ENCODE data around the gene CD48. TPM values are rescaled to one million over a fixed set of nuclear protein-coding genes. Genes with fewer than 3 reads are reported as not detected.

The CD48 gene
- total and polyA plus RNA-seq, 3 experiments from 2014 or later: 224 to 250 (median 234) TPM

GRCh38 chr1:160637821-160638539, 73.6 kb downstream of the CD48 start:
- Histone ChIP-seq H3K27ac (ENCODE audit: low read depth, low read length) (peak overlapping the region; percentile 22), H3K4me3 (ENCODE audit: low read length) (peak overlapping the region; percentile 49), H3K9me3 (ENCODE audit: low read length) (no peaks in the 10 kb centered on the region), H3K4me1 (ENCODE audit: insufficient read depth, low read length) (peaks cover 98% of the 10 kb centered on the region), H3K36me3 (ENCODE audit: insufficient read depth, low read length) (peaks cover 25% of the 10 kb centered on the region), H3K27me3 (ENCODE audit: insufficient read depth, low read length, poor library complexity, severe bottlenecking) (no peaks in the 10 kb centered on the region)
- H3K27ac Mint-ChIP-seq: peak overlapping the region; percentile 90 to 97 (median 96)
- H3K36me3 Mint-ChIP-seq: peaks cover 25 to 53% (median 32%) of the 10 kb centered on the region in 3 donors
- peak overlapping the region; percentile 74 to 90 (median 84) for H3K4me3 Mint-ChIP-seq
- H3K4me1 Mint-ChIP-seq: peaks cover 94 to 99% (median 97%) of the 10 kb centered on the region in 3 donors
- CTCF ChIA-PET: interaction anchor here (1.2 kb wide), 1 partner anchor 60 kb away, joined by 3 read pairs; no protein-coding TSS in a partner anchor
- POLR2A ChIA-PET: interaction anchor here (0.7 to 1.7 kb wide), 4 partner anchors 9 to 93 kb away, joined by 3 to 7 read pairs (median 3); no protein-coding TSS in a partner anchor
- H3K27me3 Mint-ChIP-seq: peaks cover 0 to 1% of the 10 kb centered on the region in 2 donors
- DNase-seq: peak; percentile 27 to 85 (median 79)
- H3K9me3 Mint-ChIP-seq: no peaks in the 10 kb centered on the region

- peak overlapping the region; percentile 49 for H3K4me3 ChIP-seq (ENCODE audit: low read length)
- DNase-seq: no peak
- no peaks in the 10 kb centered on the region for H3K9me3 ChIP-seq (ENCODE audit: low read length)
- Mint-ChIP-seq H3K9me3 (no peaks in the 10 kb centered on the region), H3K36me3 (peaks cover 27 to 59% (median 31%) of the 10 kb centered on the region in 3 donors), H3K27ac (peak overlapping the region; percentile 65 to 97 (median 96)), H3K4me3 (peak overlapping the region; percentile 74 to 90 (median 84)), H3K4me1 (peaks cover 93 to 99% (median 97%) of the 10 kb centered on the region in 3 donors), H3K27me3 (peaks cover 0 to 1% of the 10 kb centered on the region in 2 donors)
- CTCF ChIA-PET: interaction anchor here (1.2 kb wide), 1 partner anchor 59 kb away, joined by 3 read pairs; no protein-coding TSS in a partner anchor
- H3K4me1 ChIP-seq (ENCODE audit: insufficient read depth, low read length): peaks cover 98% of the 10 kb centered on the region
- POLR2A ChIA-PET: interaction anchor here (0.9 to 1.7 kb wide), 2 partner anchors 8 to 21 kb away, joined by 3 read pairs; no protein-coding TSS in a partner anchor
- H3K36me3 ChIP-seq (ENCODE audit: insufficient read depth, low read length): peaks cover 25% of the 10 kb centered on the region
- H3K27ac ChIP-seq (ENCODE audit: low read depth, low read length): no peak overlapping the region
- no peaks in the 10 kb centered on the region for H3K27me3 ChIP-seq (ENCODE audit: insufficient read depth, low read length, poor library complexity, severe bottlenecking)
Measured at GRCh38 chr1:160637065-160637464, 74.6 kb downstream of the CD48 start.

GRCh38 chr1:160636547-160636946, 75.1 kb downstream of the CD48 start:
- H3K4me3 ChIP-seq (ENCODE audit: low read length): no peak overlapping the region
- ChIA-PET POLR2A (interaction anchor here (0.9 kb wide), 1 partner anchor 9 kb away, joined by 3 read pairs; no protein-coding TSS in a partner anchor), CTCF (no interaction called here)
- no peaks in the 10 kb centered on the region for H3K9me3 Mint-ChIP-seq
- peaks cover 98% of the 10 kb centered on the region for H3K4me1 ChIP-seq (ENCODE audit: insufficient read depth, low read length)
- H3K27ac Mint-ChIP-seq: peak overlapping the region in 7 of 8 donors; percentile 65 to 97 (median 96)
- no peak overlapping the region for H3K27ac ChIP-seq (ENCODE audit: low read depth, low read length)
- peak overlapping the region; percentile 74 to 87 (median 82) for H3K4me3 Mint-ChIP-seq
- no peaks in the 10 kb centered on the region for H3K27me3 ChIP-seq (ENCODE audit: insufficient read depth, low read length, poor library complexity, severe bottlenecking)
- no peaks in the 10 kb centered on the region for H3K9me3 ChIP-seq (ENCODE audit: low read length)
- peaks cover 0 to 1% of the 10 kb centered on the region in 2 donors for H3K27me3 Mint-ChIP-seq
- no peak for DNase-seq
- peaks cover 31 to 64% (median 33%) of the 10 kb centered on the region in 3 donors for H3K36me3 Mint-ChIP-seq
- H3K4me1 Mint-ChIP-seq: peaks cover 93 to 99% (median 97%) of the 10 kb centered on the region in 3 donors
- peaks cover 25% of the 10 kb centered on the region for H3K36me3 ChIP-seq (ENCODE audit: insufficient read depth, low read length)

- peaks cover 98% of the 10 kb centered on the region for H3K4me1 ChIP-seq (ENCODE audit: insufficient read depth, low read length)
- no peaks in the 10 kb centered on the region for H3K9me3 Mint-ChIP-seq
- H3K27me3 Mint-ChIP-seq: peaks cover 0 to 1% of the 10 kb centered on the region in 2 donors
- no peaks in the 10 kb centered on the region for H3K9me3 ChIP-seq (ENCODE audit: low read length)
- H3K4me3 Mint-ChIP-seq: peak overlapping the region in 6 of 7 donors; percentile 2 to 87 (median 62)
- DNase-seq: no peak
- ChIA-PET POLR2A (interaction anchor here (0.6 to 0.7 kb wide), 2 partner anchors 92 to 122 kb away, joined by 3 to 4 read pairs; no protein-coding TSS in a partner anchor), CTCF (interaction anchor here (1.7 kb wide), 1 partner anchor 13 kb away, joined by 3 read pairs; no protein-coding TSS in a partner anchor)
- H3K27ac Mint-ChIP-seq: peak overlapping the region in 7 of 8 donors; percentile 20 to 97 (median 96)
- H3K4me3 ChIP-seq (ENCODE audit: low read length): peak overlapping the region; percentile 17
- no peak overlapping the region for H3K27ac ChIP-seq (ENCODE audit: low read depth, low read length)
- H3K4me1 Mint-ChIP-seq: peaks cover 94 to 99% (median 97%) of the 10 kb centered on the region in 3 donors
- peaks cover 25% of the 10 kb centered on the region for H3K36me3 ChIP-seq (ENCODE audit: insufficient read depth, low read length)
- H3K36me3 Mint-ChIP-seq: peaks cover 34 to 69% (median 36%) of the 10 kb centered on the region in 3 donors
- H3K27me3 ChIP-seq (ENCODE audit: insufficient read depth, low read length, poor library complexity, severe bottlenecking): no peaks in the 10 kb centered on the region
Measured at GRCh38 chr1:160636076-160636475, 75.5 kb downstream of the CD48 start.

- peaks cover 25% of the 10 kb centered on the region for H3K36me3 ChIP-seq (ENCODE audit: insufficient read depth, low read length)
- no peak for DNase-seq
- H3K36me3 Mint-ChIP-seq: peaks cover 31 to 77% (median 45%) of the 10 kb centered on the region in 3 donors
- H3K27ac Mint-ChIP-seq: peak overlapping the region in 7 of 8 donors; percentile 48 to 95 (median 92)
- H3K4me3 ChIP-seq (ENCODE audit: low read length): no peak overlapping the region
- H3K27me3 ChIP-seq (ENCODE audit: insufficient read depth, low read length, poor library complexity, severe bottlenecking): no peaks in the 10 kb centered on the region
- no peaks in the 10 kb centered on the region for H3K9me3 ChIP-seq (ENCODE audit: low read length)
- CTCF ChIA-PET: interaction anchor here (0.7 to 1.7 kb wide), 3 partner anchors 10 to 16 kb away, joined by 3 read pairs; no protein-coding TSS in a partner anchor
- peaks cover 95 to 99% (median 97%) of the 10 kb centered on the region in 3 donors for H3K4me1 Mint-ChIP-seq
- H3K4me1 ChIP-seq (ENCODE audit: insufficient read depth, low read length): peaks cover 99% of the 10 kb centered on the region
- no peaks in the 10 kb centered on the region for H3K9me3 Mint-ChIP-seq
- H3K27me3 Mint-ChIP-seq: peaks cover 0 to 1% of the 10 kb centered on the region in 2 donors
- POLR2A ChIA-PET: interaction anchor here (0.7 kb wide), 2 partner anchors 12 to 121 kb away, joined by 3 to 4 read pairs; no protein-coding TSS in a partner anchor
- no peak overlapping the region for H3K27ac ChIP-seq (ENCODE audit: low read depth, low read length)
- H3K4me3 Mint-ChIP-seq: peak overlapping the region in 6 of 7 donors; percentile 27 to 81 (median 54)
Measured at GRCh38 chr1:160634543-160635491, 76.8 kb downstream of the CD48 start.

- Mint-ChIP-seq H3K4me3 (peak overlapping the region; percentile 53 to 81 (median 75)), H3K9me3 (no peaks in the 10 kb centered on the region), H3K4me1 (peaks cover 96 to 99% (median 97%) of the 10 kb centered on the region in 3 donors), H3K36me3 (peaks cover 32 to 76% (median 48%) of the 10 kb centered on the region in 3 donors), H3K27me3 (peaks cover 0 to 1% of the 10 kb centered on the region in 2 donors), H3K27ac (peak overlapping the region; percentile 83 to 98 (median 92))
- ChIA-PET POLR2A (interaction anchor here (1.4 kb wide), 1 partner anchor 14 kb away, joined by 4 read pairs; the partner anchor contains the start of gene SLAMF1), CTCF (interaction anchor here (1.0 to 1.4 kb wide), 2 partner anchors 32 to 46 kb away, joined by 3 to 5 read pairs; no protein-coding TSS in a partner anchor)
- H3K9me3 ChIP-seq (ENCODE audit: low read length): no peaks in the 10 kb centered on the region
- H3K27ac ChIP-seq (ENCODE audit: low read depth, low read length): peak overlapping the region; percentile 5
- H3K4me3 ChIP-seq (ENCODE audit: low read length): peak overlapping the region; percentile 14
- peaks cover 97% of the 10 kb centered on the region for H3K4me1 ChIP-seq (ENCODE audit: insufficient read depth, low read length)
- H3K36me3 ChIP-seq (ENCODE audit: insufficient read depth, low read length): peaks cover 25% of the 10 kb centered on the region
- H3K27me3 ChIP-seq (ENCODE audit: insufficient read depth, low read length, poor library complexity, severe bottlenecking): no peaks in the 10 kb centered on the region
- DNase-seq: no peak
Measured at GRCh38 chr1:160633330-160633903, 78.2 kb downstream of the CD48 start.
